Right ventricle myocardium superior (tissue), 1 donor: ENCODE results near the gene CEP162. TPM values are rescaled to one million over a fixed set of nuclear protein-coding genes. Genes with fewer than 3 reads are reported as not detected.
"Not testable (repeated sequence)": the region's sequence is repeated elsewhere in the genome, so short reads cannot be mapped to it uniquely, and the experiment has no call there.

Experiments used
- ATAC-seq: fragments of 200-7000 bp; cut with Tn5 transposase; one replicate; pipeline ENCODE4 v1.9.1; 2020; ENCODE audit warnings: mild to moderate bottlenecking; ENCODE audit not compliant: poor library complexity
- DNase-seq: peaks from one replicate; pipeline ENCODE4 v3.0.0-alpha.2; 2020
- intact Hi-C: fragments of 100-400 bp; cut with DNase I; formaldehyde crosslinking; loops from one replicate; pipeline ENCODE4 v1.11.2; 2022
- total RNA-seq: library from RNA; stranded (reverse); fragmentation: NEBNext Ultra II Directional; extraction: Animal tissue kit (Norgen Biotek cat#: 25700); gene quantifications from one replicate; pipeline ENCODE4 v1.2.1, GENCODE V29; 2021
- donor health status: DM: no; HTN: yes; CAD: no; lungs with severe emphysema.

The CEP162 gene
- total RNA-seq, 1 donor from 2014 or later, result 4.5 TPM

DNA sequence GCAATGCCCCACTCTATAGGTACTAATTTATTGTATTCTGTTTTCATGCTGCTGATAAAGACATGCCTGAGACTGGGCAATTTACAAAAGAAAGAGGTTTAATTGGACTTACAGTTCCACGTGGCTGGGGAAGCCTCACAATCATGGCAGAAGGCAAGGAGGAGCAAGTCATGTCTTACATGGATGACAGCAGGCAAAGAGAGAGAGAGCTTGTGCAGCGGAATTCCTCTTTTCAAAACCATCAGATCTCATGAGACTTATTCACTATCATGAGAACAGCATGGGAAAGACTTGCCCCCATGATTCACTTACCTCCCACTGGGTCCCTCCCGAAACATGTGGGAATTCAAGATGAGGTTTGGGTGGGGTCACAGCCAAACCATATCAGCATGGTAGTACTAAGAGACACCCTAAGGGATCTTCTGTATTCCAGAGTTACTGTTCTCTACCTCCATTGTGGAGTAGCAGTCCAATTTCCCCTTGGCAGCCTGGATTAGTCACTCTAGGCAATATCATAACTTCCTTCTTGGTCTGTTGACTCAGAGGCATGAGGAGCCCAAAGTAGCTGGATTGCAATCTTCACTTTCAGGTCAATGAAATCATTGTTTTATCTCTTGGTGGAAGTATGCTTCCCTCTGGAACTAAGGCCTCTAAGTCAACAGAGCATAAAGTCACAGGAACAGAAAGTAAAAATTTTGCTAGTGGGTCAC is 122.1 kb downstream of the CEP162 start:
- DNase-seq, intact Hi-C loops, ATAC-seq: not testable (repeated sequence)

DNA sequence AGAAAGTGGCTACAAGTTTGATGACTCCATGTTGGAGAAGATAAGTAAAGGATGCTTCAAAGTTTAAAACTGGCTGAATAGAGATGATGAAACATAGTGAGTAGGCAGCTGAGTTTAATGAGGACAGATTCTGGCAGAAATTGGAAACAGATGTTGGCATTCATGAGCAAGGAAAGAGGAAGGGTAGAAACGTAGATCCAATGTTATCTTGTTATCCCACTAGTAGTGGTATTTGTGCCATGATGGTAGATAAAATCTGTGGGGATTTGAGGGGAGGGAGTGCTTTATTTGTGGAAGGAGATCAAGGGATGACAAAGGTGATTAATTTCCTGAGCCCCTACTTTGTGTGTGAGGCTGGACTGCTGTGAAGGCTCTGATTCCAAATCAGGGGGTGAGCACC is 124.4 kb downstream of the CEP162 start:
- no peak for ATAC-seq

GRCh38 chr6:84095156-84095555 is 132.3 kb downstream of the CEP162 start:
- no peak for DNase-seq
- intact Hi-C loops, result no loop called here
- ATAC-seq, result no peak

More for the DNA sequence above, 124.4 kb downstream of the CEP162 start:
- intact Hi-C loops, result no loop called here
- DNase-seq, result no peak

DNA sequence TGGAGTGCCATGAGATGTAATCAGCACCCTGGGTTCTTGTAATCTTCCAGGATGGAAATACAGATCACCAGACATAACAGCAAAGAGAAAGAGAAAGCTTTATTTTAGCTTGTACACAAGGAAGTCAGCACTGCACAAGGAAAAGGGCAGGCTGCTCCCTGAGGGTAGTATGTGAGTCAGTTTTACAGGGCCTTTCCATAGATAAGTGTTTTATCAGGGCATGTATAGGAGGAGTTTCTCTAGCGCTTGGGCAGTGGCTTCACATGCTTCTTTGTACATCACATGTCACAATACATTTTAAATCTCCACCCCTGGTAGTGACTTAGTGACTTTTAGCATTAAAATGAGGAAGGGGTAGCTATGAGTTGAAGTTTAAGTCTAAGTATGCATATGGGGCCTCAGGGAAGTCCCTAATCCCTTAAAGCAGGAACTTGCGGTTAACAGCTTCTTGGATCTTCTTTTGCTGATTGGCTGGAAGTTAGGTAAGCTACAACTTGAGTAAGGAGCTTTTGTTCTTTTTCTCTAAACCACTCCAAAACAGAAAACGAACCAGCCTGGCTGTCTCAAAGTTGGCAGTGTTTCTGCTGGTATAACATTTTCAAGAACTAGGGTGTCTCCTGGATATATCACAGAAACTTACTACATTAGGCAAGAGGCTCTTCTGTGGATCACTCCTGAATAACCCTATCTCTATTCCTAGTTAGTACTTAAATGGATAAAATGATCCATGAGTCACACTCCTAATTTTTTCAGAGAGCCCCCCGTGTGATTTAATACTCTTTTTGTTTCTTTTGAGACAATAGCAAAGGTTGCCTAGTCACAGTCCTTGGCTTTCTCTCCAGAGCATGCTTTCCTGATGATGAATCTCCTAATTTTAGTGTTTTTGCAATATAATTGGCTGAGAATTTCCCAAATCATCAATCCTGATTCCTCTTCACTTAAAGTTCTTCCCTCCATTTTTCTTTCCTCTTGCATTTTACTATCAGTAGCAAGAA is 133.7 kb downstream of the CEP162 start:
- ATAC-seq, result no peak
- no peak for DNase-seq
- intact Hi-C loops, result no loop called here

GRCh38 chr6:84089552-84089951 is 137.9 kb downstream of the CEP162 start:
- DNase-seq, result no peak
- intact Hi-C loops, result no loop called here
- ATAC-seq, result no peak

DNA sequence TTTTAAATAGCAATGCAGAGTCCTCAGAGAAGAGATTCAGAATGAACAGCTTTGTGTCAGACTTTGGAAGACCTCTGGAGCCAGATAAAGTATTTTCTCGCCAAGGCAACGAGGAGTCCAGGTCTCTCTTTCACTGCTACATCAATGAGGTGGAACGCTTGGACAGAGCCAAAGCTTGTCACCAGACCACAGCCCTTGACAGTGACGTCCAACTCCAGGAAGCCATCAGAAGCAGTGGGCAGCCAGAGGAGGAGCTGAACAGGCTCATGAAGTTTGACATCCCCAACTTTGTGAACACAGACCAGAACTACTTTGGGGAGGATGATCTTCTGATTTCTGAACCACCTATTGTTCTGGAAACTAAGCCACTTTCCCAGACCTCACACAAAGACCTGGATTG is 138.4 kb downstream of the CEP162 start:
- no peak for ATAC-seq
- no peak for DNase-seq
- intact Hi-C loops, result no loop called here

- intact Hi-C loops, result no loop called here
- no peak for ATAC-seq
- no peak for DNase-seq
Measured at GRCh38 chr6:84086545-84087429, 140.7 kb downstream of the CEP162 start.

GRCh38 chr6:84086056-84086455 is 141.4 kb downstream of the CEP162 start:
- intact Hi-C loops, result no loop called here

GRCh38 chr6:84084705-84085104 is 142.7 kb downstream of the CEP162 start:
- DNase-seq, ATAC-seq, intact Hi-C loops: not testable (repeated sequence)

More at GRCh38 chr6:84086056-84086455, 141.4 kb downstream of the CEP162 start:
- no peak for ATAC-seq
- DNase-seq, result no peak

DNA sequence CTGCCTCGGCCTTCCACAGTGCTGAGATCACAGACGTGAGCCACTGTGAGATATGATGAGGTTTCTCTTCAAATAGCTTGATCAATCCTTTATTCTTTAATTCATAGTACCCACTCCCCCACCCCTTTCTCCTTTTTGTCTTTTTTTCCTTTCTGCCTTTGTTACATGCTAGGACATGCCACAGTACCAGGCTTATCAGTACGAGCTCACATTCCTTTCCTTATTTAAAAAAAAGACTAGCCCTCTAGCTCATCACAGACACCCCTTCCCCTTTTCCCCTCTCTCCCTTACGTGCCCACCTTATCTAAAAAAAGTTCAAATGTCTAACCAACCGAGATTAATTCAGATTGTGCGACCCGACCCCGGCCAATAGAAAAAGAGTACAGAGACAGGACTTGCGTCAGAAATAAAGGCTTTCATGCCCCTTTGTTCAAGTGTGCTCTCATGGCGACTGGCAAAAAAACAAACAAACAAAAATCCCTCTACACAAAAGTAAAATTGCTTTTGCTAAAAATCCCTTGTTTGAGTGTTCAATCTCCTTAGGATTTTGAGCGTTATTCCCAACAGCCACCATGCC is 144.7 kb downstream of the CEP162 start:
- DNase-seq (no peak), ATAC-seq (no peak)
- intact Hi-C loops, result no loop called here

GRCh38 chr6:84081222-84081621 is 146.2 kb downstream of the CEP162 start:
- intact Hi-C loops, result no loop called here
- ATAC-seq, result no peak
- no peak for DNase-seq

DNA sequence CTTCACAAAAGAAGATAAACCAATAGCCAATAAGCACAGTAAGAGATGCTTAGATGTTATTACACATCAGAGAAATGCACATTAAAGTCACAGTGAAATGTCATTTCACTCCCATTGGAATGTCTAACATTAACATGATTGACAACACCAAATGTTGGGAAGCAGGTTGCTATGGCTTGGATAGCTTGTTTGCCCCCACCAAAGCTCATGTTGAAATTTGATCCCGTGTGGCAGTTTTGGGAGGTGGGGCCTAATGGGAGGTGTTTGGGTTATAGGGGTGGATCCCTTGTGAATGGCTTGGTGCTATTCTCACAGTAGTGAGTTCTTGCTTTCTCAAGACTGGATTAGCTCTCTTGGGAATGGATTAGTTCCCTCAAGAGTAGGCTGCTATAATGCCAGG is 149.1 kb downstream of the CEP162 start:
- intact Hi-C loops, result no loop called here
- DNase-seq (no peak), ATAC-seq (no peak)

DNA sequence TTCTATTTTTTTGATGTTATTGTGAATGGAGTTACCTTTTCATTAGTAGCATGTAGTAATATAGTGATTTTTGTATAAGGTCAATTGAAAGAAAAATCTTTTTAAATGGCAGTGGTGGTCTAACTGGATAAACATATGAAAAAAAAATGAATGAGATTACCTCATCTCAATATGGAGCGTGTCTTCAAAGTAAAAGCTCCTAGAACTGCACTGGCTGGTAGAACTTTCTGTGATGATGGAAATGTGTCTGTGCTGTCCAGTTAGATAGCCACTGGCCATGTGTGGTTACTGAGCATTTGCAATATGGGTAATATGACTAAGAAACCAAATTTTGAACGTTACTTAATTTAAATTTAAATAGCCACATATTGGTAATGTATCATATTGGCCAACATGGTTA is 149.8 kb downstream of the CEP162 start:
- intact Hi-C loops, result no loop called here
- ATAC-seq, result no peak
- no peak for DNase-seq

DNA sequence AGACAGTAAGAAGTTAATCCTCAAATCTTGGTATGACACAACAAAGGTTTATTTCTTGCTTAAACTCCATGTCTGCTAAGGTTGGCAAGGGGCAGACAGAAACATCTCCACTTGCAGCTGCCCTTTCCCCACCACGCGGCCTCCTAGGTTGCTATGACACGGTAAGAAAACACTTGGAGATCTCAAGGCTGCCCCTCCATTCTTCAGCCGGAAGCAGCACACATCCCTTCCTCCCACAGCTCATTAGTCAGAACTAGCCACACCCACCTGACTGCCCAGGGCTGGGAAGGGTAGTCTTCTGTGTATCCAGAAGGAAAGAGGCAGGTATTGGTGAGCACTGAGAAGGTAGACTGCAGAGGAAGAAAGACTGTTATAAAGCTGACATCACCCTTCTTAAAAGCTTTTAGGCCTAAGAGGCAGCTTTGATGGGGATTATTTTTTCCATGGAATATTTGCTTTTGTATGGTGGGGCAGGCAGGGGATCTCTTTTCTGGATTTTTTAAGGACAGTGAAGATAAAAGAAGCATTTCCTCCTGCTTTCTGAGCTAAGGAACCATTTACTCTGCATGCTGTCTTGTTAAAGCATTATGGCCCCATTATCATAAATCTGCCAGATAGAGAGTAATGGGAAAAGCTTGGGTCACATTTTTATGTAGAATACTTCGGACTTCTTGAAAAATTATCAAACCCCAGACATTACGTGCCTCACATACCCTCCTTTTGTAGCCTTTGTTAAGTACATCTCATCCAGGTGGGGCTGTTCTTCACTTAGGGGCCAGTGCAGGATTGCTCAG is 152.3 kb downstream of the CEP162 start:
- intact Hi-C loops, result no loop called here
- ATAC-seq (no peak), DNase-seq (no peak)
